Measurements from ENCODE around the gene NCR3LG1.

The NCR3LG1 gene

GRCh38 chr11:17333799-17334586, 17.6 kb upstream of the NCR3LG1 start:
- no peaks in the 10 kb centered on the region for H3K79me2 ChIP-seq (ENCODE audit: control insufficient read depth, low read length)
- no peaks in the 10 kb centered on the region for H3K9me2 ChIP-seq (replicated peaks; ENCODE audit: control insufficient read depth, low read length)
- no peak overlapping the region for H3K27ac ChIP-seq (ENCODE audit: low read depth, low read length)

GRCh38 chr11:17343257-17343656, 8.3 kb upstream of the NCR3LG1 start:
- no peak overlapping the region for H3K27ac ChIP-seq (ENCODE audit: low read depth, low read length)
- no peak overlapping the region for H3K4me3 ChIP-seq (ENCODE audit: low read length)
- no peak overlapping the region for H3K4me2 ChIP-seq (ENCODE audit: low read length)
- H3K36me3 ChIP-seq (ENCODE audit: control insufficient read depth, low read length): no peaks in the 10 kb centered on the region
- TF ChIP-seq CTCF (IDR thresholded peaks at IDR 0.05; ENCODE audit: low read depth, low read length, poor library complexity, severe bottlenecking) (no peak), EZH2phosphoT487 (IDR thresholded peaks at IDR 0.05; ENCODE audit: borderline replicate concordance, low read length) (no peak)
- no peaks in the 10 kb centered on the region for H3F3A ChIP-seq (ENCODE audit: control insufficient read depth, insufficient read depth)
- no peaks in the 10 kb centered on the region for H3K79me2 ChIP-seq (ENCODE audit: control insufficient read depth, low read length)
- H3K4me1 ChIP-seq (ENCODE audit: control insufficient read depth, low read length): no peaks in the 10 kb centered on the region
- H4K20me1 ChIP-seq (ENCODE audit: control insufficient read depth, insufficient read depth, low read depth, low read length): no peaks in the 10 kb centered on the region
- no peaks in the 10 kb centered on the region for H3K27me3 ChIP-seq (ENCODE audit: control insufficient read depth, low read length)
- no peaks in the 10 kb centered on the region for H3K9me3 ChIP-seq (ENCODE audit: control insufficient read depth, insufficient read depth, low read length)
- no peaks in the 10 kb centered on the region for H3K9me2 ChIP-seq (replicated peaks; ENCODE audit: control insufficient read depth, low read length)

More at GRCh38 chr11:17333799-17334586, 17.6 kb upstream of the NCR3LG1 start:
- Histone ChIP-seq H3K27me3 (ENCODE audit: control insufficient read depth, low read length) (no peaks in the 10 kb centered on the region), H4K20me1 (ENCODE audit: control insufficient read depth, insufficient read depth, low read depth, low read length) (no peaks in the 10 kb centered on the region), H3K4me1 (ENCODE audit: control insufficient read depth, low read length) (no peaks in the 10 kb centered on the region), H3K4me3 (ENCODE audit: low read length) (no peak overlapping the region), H3F3A (ENCODE audit: control insufficient read depth, insufficient read depth) (no peaks in the 10 kb centered on the region), H3K36me3 (ENCODE audit: control insufficient read depth, low read length) (no peaks in the 10 kb centered on the region), H3K4me2 (ENCODE audit: low read length) (no peak overlapping the region), H3K9me3 (ENCODE audit: control insufficient read depth, insufficient read depth, low read length) (no peaks in the 10 kb centered on the region)
- TF ChIP-seq CTCF (IDR thresholded peaks at IDR 0.05; ENCODE audit: low read depth, low read length, poor library complexity, severe bottlenecking): no peak
- no peak for TF ChIP-seq EZH2phosphoT487 (IDR thresholded peaks at IDR 0.05; ENCODE audit: borderline replicate concordance, low read length)

- TF ChIP-seq CTCF (IDR thresholded peaks at IDR 0.05; ENCODE audit: low read depth, low read length, poor library complexity, severe bottlenecking) (no peak), EZH2phosphoT487 (IDR thresholded peaks at IDR 0.05; ENCODE audit: borderline replicate concordance, low read length) (no peak)
- H3F3A ChIP-seq (ENCODE audit: control insufficient read depth, insufficient read depth): no peaks in the 10 kb centered on the region
- no peak overlapping the region for H3K4me2 ChIP-seq (ENCODE audit: low read length)
- no peaks in the 10 kb centered on the region for H3K36me3 ChIP-seq (ENCODE audit: control insufficient read depth, low read length)
- no peaks in the 10 kb centered on the region for H4K20me1 ChIP-seq (ENCODE audit: control insufficient read depth, insufficient read depth, low read depth, low read length)
- no peaks in the 10 kb centered on the region for H3K27me3 ChIP-seq (ENCODE audit: control insufficient read depth, low read length)
- H3K9me3 ChIP-seq (ENCODE audit: control insufficient read depth, insufficient read depth, low read length): no peaks in the 10 kb centered on the region
- H3K9me2 ChIP-seq (replicated peaks; ENCODE audit: control insufficient read depth, low read length): no peaks in the 10 kb centered on the region
- no peaks in the 10 kb centered on the region for H3K79me2 ChIP-seq (ENCODE audit: control insufficient read depth, low read length)
- no peaks in the 10 kb centered on the region for H3K4me1 ChIP-seq (ENCODE audit: control insufficient read depth, low read length)
- H3K4me3 ChIP-seq (ENCODE audit: low read length): no peak overlapping the region
- H3K27ac ChIP-seq (ENCODE audit: low read depth, low read length): no peak overlapping the region
Observed at GRCh38 chr11:17343907-17344306, 7.7 kb upstream of the NCR3LG1 start.
